SK-N-SH (cell line): Measurements from ENCODE around the gene HINT2. TPM values are rescaled to one million over a fixed set of nuclear protein-coding genes. Genes with fewer than 3 reads are reported as not detected.
A peak's percentile ranks its signal among the peaks of the same experiment; 100 is the strongest.

Experiments
- CTCF ChIA-PET: fragments of 300-600, 350-600 bp; formaldehyde crosslinking; extraction: SDS; loops from one replicate; lab custom pipeline; 2021; lab: Yijun Ruan, JAX
- POLR2A ChIA-PET: fragments of 350-600 bp; sonication (Branson Sonifier 250); formaldehyde crosslinking; extraction: SDS; loops from one replicate; lab custom pipeline; 2020; ENCODE audit warnings: antibody characterized with exemption, inconsistent platforms; lab: Yijun Ruan, JAX
- DNase-seq: peaks from one replicate; pipeline ENCODE4 v3.0.0; 2012
- H2AFZ ChIP-seq: fragments of 200-600 bp; sonication (generic); 2 replicates; pipeline ENCODE4 v1.8.1; 2016; ENCODE audit warnings: antibody characterized with exemption, mild to moderate bottlenecking, low read depth
- H3F3A ChIP-seq: fragments of 200-600 bp; sonication (generic); replicated peaks from 2 replicates; pipeline ENCODE3; 2016; ENCODE audit warnings: antibody characterized with exemption, mild to moderate bottlenecking; ENCODE audit not compliant: insufficient read depth
- H3K27ac ChIP-seq, 2 experiments: fragments of 200-500 bp in 1 of 2; fragments of 200-600 bp in 1 of 2; sonication (Bioruptor generic) in 1 of 2; sonication (generic), shearing (Covaris generic) in 1 of 2; 2 replicates each; pipeline versions ENCODE4 v1.5.1 to v1.6.1; 2014 to 2016; ENCODE audit warnings: low read depth in 2 of 2, inconsistent platforms in 1 of 2, low read length in 1 of 2, mild to moderate bottlenecking in 1 of 2, mixed read lengths in 1 of 2
- H3K27me3 ChIP-seq: fragments of 200-600 bp; sonication (generic), shearing (Covaris generic); 2 replicates; pipeline ENCODE4 v1.6.1; 2016; ENCODE audit warnings: mixed run types; ENCODE audit not compliant: insufficient read depth
- H3K36me3 ChIP-seq, 2 experiments: fragments of 200-500 bp in 1 of 2; fragments of 200-600 bp in 1 of 2; sonication (Bioruptor generic) in 1 of 2; sonication (generic) in 1 of 2; replicated peaks in 1 of 2; 2 replicates each; pipeline versions ENCODE3 to v1.5.1; 2014 to 2016; ENCODE audit warnings: low read length in 1 of 2, mild to moderate bottlenecking in 1 of 2; ENCODE audit not compliant: insufficient read depth in 2 of 2, control insufficient read depth in 1 of 2
- H3K4me1 ChIP-seq, 2 experiments: fragments of 200-500 bp in 1 of 2; fragments of 200-600 bp in 1 of 2; sonication (Bioruptor generic) in 1 of 2; sonication (generic), shearing (Covaris generic) in 1 of 2; 2 replicates each; pipeline versions ENCODE4 v1.5.1 to v1.6.1; 2014 to 2016; ENCODE audit warnings: low read depth in 1 of 2, low read length in 1 of 2, mixed run types in 1 of 2; ENCODE audit not compliant: insufficient read depth in 2 of 2, control insufficient read depth in 1 of 2
- H3K4me2 ChIP-seq: fragments of 200-600 bp; sonication (generic), shearing (Covaris generic); 2 replicates; pipeline ENCODE4 v1.6.1; 2017; ENCODE audit warnings: mixed run types
- H3K4me3 ChIP-seq, 2 experiments: fragments of 200-500 bp in 1 of 2; fragments of 200-600 bp in 1 of 2; sonication (Bioruptor generic) in 1 of 2; sonication (generic), shearing (Covaris generic) in 1 of 2; 2 replicates each; pipeline versions ENCODE4 v1.5.1 to v1.8.1; 2014 to 2016; ENCODE audit warnings: low read depth in 2 of 2, inconsistent platforms in 1 of 2, low read length in 1 of 2, mild to moderate bottlenecking in 1 of 2, mixed read lengths in 1 of 2, moderate library complexity in 1 of 2
- H3K79me2 ChIP-seq: fragments of 200-600 bp; sonication (generic); 2 replicates; pipeline ENCODE4 v1.8.1; 2017; ENCODE audit warnings: mild to moderate bottlenecking; ENCODE audit not compliant: insufficient read depth
- H3K9ac ChIP-seq: fragments of 200-600 bp; sonication (generic); 2 replicates; pipeline ENCODE4 v1.6.1; 2017; ENCODE audit warnings: mixed run types
- H3K9me2 ChIP-seq: fragments of 200-600 bp; sonication (generic); 2 replicates; pipeline ENCODE4 v1.6.1; 2017; ENCODE audit warnings: mixed run types
- H3K9me3 ChIP-seq: fragments of 200-600 bp; sonication (generic); 2 replicates; pipeline ENCODE4 v1.6.1; 2017; ENCODE audit warnings: mixed run types, mild to moderate bottlenecking, moderate library complexity
- H4K20me1 ChIP-seq: fragments of 200-600 bp; sonication (generic); 2 replicates; pipeline ENCODE4 v1.6.1; 2017; ENCODE audit warnings: mild to moderate bottlenecking, mixed run types; ENCODE audit not compliant: insufficient read depth
- CTCF ChIP-seq: fragments of 200-600 bp; sonication (generic); IDR thresholded peaks from 2 replicates; pipeline ENCODE4 v1.6.1; 2017; ENCODE audit warnings: antibody characterized with exemption, mild to moderate bottlenecking, moderate library complexity
- ELF1 ChIP-seq: IDR thresholded peaks from 2 replicates; pipeline ENCODE4 v1.4.0; 2012
- FOSL2 ChIP-seq: IDR thresholded peaks from 2 replicates; pipeline ENCODE4 v1.4.0; 2012; ENCODE audit warnings: low read depth, mild to moderate bottlenecking, moderate library complexity, borderline replicate concordance
- FOXJ3 ChIP-seq: sonication (generic); formaldehyde crosslinking; IDR thresholded peaks from 2 replicates; pipeline ENCODE4 v1.5.1; 2020; ENCODE audit warnings: mild to moderate bottlenecking, missing genetic modification reagents
- FOXM1 ChIP-seq: IDR thresholded peaks from 2 replicates; pipeline ENCODE4 v1.4.0; 2012; ENCODE audit warnings: low read depth, mild to moderate bottlenecking
- GABPA ChIP-seq: IDR thresholded peaks from 2 replicates; pipeline ENCODE4 v1.4.0; 2012; ENCODE audit warnings: low read depth, mild to moderate bottlenecking
- GATA2 ChIP-seq: sonication (generic); formaldehyde crosslinking; IDR thresholded peaks from 2 replicates; pipeline ENCODE4 v1.5.0; 2020; ENCODE audit warnings: mild to moderate bottlenecking, missing genetic modification reagents
- JUND ChIP-seq: IDR thresholded peaks from 2 replicates; pipeline ENCODE4 v1.4.0; 2012
- MAX ChIP-seq: IDR thresholded peaks from 2 replicates; pipeline ENCODE4 v1.4.0; 2012; ENCODE audit warnings: low read depth
- MXI1 ChIP-seq: IDR thresholded peaks from 2 replicates; pipeline ENCODE4 v1.6.1; 2012; ENCODE audit warnings: mild to moderate bottlenecking, low read depth, low read length, improper control_type of control experiment
- RAD21 ChIP-seq: IDR thresholded peaks from 2 replicates; pipeline ENCODE4 v1.6.1; 2012; ENCODE audit warnings: mild to moderate bottlenecking, low read length
- RCOR1 ChIP-seq: fragments of 150-350 bp; IDR thresholded peaks from 2 replicates; pipeline ENCODE4 v1.6.1; 2017; ENCODE audit warnings: antibody characterized with exemption, low read length
- REST ChIP-seq: IDR thresholded peaks from 2 replicates; pipeline ENCODE4 v1.6.1; 2012; ENCODE audit warnings: mild to moderate bottlenecking, low read depth, low read length, moderate library complexity
- RFX5 ChIP-seq: IDR thresholded peaks from 2 replicates; pipeline ENCODE4 v1.6.1; 2012; ENCODE audit warnings: mild to moderate bottlenecking, improper control_type of control experiment, low read length
- RXRA ChIP-seq: IDR thresholded peaks from 2 replicates; pipeline ENCODE4 v1.4.0; 2012; ENCODE audit warnings: low read depth, mild to moderate bottlenecking, borderline replicate concordance
- SIN3A ChIP-seq: IDR thresholded peaks from 2 replicates; pipeline ENCODE4 v1.6.1; 2012; ENCODE audit warnings: low read depth, mild to moderate bottlenecking, low read length, moderate library complexity, borderline replicate concordance
- SMC3 ChIP-seq: IDR thresholded peaks from 2 replicates; pipeline ENCODE4 v1.6.1; 2012; ENCODE audit warnings: low read depth, low read length, improper control_type of control experiment
- TEAD4 ChIP-seq: IDR thresholded peaks from 2 replicates; pipeline ENCODE4 v1.4.0; 2012; ENCODE audit warnings: mild to moderate bottlenecking, borderline replicate concordance; ENCODE audit not compliant: insufficient read depth
- USF1 ChIP-seq: IDR thresholded peaks from 2 replicates; pipeline ENCODE4 v1.4.0; 2012; ENCODE audit warnings: low read depth, borderline replicate concordance
- YY1 ChIP-seq: IDR thresholded peaks from 2 replicates; pipeline ENCODE4 v1.4.0; 2012; ENCODE audit warnings: low read depth, mild to moderate bottlenecking
- ZBTB33 ChIP-seq: IDR thresholded peaks from 2 replicates; pipeline ENCODE4 v1.4.0; 2012; ENCODE audit warnings: low read depth, borderline replicate concordance
- WGBS: methylation state at CpG from one replicate; pipeline ENCODE4 v1.1.6; 2017; ENCODE audit warnings: low lambda C conversion rate; 5-methylcytosine and 5-hydroxymethylcytosine counted together
- polyA plus RNA-seq, 3 experiments: library from polyadenylated mRNA; depleted of rRNA; stranded (reverse); fragments of >200 nt; gene quantifications; 2 replicates each; pipeline ENCODE4 v1.2.3, GENCODE V29; 2012

HINT2 gene
- polyA plus RNA-seq, 1 of the 3 experiments (the other 2 are of a cell fraction): 57.2 TPM

- no peak for TF ChIP-seq ZBTB33
- TF ChIP-seq SIN3A: peak; percentile 80; the same call in 1 of the 2 replicates
- no peak; the same call in 1 of the 2 replicates for TF ChIP-seq FOXJ3 (CRISPR knock-in tag)
- TF ChIP-seq GATA2 (CRISPR knock-in tag): no peak
- peak; percentile 76; the same call in 1 of the 2 replicates for TF ChIP-seq MAX
- TF ChIP-seq TEAD4: no peak
- peak; percentile 88 for TF ChIP-seq ELF1
- no peak for TF ChIP-seq SMC3
- TF ChIP-seq RXRA: no peak
- TF ChIP-seq RAD21: no peak
Measured at GRCh38 chr9:35812025-35812602, 2.7 kb downstream of the HINT2 start, which contains the start of gene SPAG8 (continued).

- POLR2A ChIA-PET: interaction anchor here (0.9 kb wide), 1 partner anchor 20 kb away, joined by 5 read pairs; the partner anchor contains the start of gene NPR2
- H3K27ac ChIP-seq: no peak overlapping the region; a peak in 2 of 4 replicates
- H3K27me3 ChIP-seq: no peaks in the 10 kb centered on the region
- CTCF ChIA-PET: interaction anchor here (0.7 to 5.6 kb wide), 8 partner anchors 14 to 71 kb away, joined by 4 to 44 read pairs (median 6); partner anchors contain the start of gene NPR2
- peaks cover 24% of the 10 kb centered on the region for H3F3A ChIP-seq
- H3K9me3 ChIP-seq: no peaks in the 10 kb centered on the region
- H3K9me2 ChIP-seq: no peaks in the 10 kb centered on the region
- peaks cover 0 to 22% of the 10 kb centered on the region in 2 experiments for H3K36me3 ChIP-seq
- H3K9ac ChIP-seq: peak overlapping the region; percentile 34; the same call in 1 of the 2 replicates
- no peak for DNase-seq
- peaks cover 8% of the 10 kb centered on the region; the same call in 1 of the 2 replicates for H3K79me2 ChIP-seq
- 46% methylated on average over 11 of the region's 12 CpGs for WGBS
- H2AFZ ChIP-seq: peak overlapping the region; percentile 88
- peak overlapping the region; percentile 55 to 62 for H3K4me3 ChIP-seq
- H4K20me1 ChIP-seq: no peaks in the 10 kb centered on the region
- H3K4me2 ChIP-seq: peak overlapping the region; percentile 83
- TF ChIP-seq MXI1: no peak
- no peak for TF ChIP-seq USF1
- no peak for TF ChIP-seq RCOR1
- TF ChIP-seq GABPA: no peak
- no peak for TF ChIP-seq CTCF
- TF ChIP-seq REST: no peak
- no peak for TF ChIP-seq FOXJ3 (CRISPR knock-in tag)
- TF ChIP-seq RFX5: no peak
- TF ChIP-seq FOXM1: no peak
- TF ChIP-seq YY1: no peak
- TF ChIP-seq FOSL2: no peak
- TF ChIP-seq SMC3: no peak
- TF ChIP-seq RXRA: no peak
- no peak for TF ChIP-seq JUND
- no peak for TF ChIP-seq SIN3A
- TF ChIP-seq, all 33 proteins: peak for 0
- peaks cover 7 to 30% of the 10 kb centered on the region in 2 experiments; a peak in 3 of 4 replicates for H3K4me1 ChIP-seq
Measured at GRCh38 chr9:35811381-35812024, 3.3 kb downstream of the HINT2 start.
